ENCODE measurements around the gene FLVCR2.
"Not testable (repeated sequence)": the region's sequence is repeated elsewhere in the genome, so short reads cannot be mapped to it uniquely, and the experiment has no call there.

The FLVCR2 gene

DNA sequence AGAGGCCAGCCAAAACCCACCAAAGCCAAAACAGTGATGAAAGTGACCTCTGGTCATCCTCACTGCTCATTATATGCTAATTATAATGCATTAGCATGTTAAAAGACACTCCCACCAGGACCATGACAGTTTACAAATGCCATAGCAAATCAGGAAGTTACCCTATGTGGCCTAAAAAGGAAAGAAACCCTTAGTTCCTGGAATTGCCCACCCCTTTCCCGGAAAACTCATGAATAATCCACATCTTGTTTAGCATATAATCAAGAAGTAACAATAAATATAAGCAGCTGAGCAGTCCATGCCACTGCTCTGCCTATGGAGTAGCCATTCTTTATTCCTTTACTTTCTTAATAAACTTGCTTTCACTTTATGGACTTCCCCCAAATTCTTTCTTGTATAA, 21.7 kb downstream of the FLVCR2 start:
- not testable (repeated sequence) for DNase-seq

DNA sequence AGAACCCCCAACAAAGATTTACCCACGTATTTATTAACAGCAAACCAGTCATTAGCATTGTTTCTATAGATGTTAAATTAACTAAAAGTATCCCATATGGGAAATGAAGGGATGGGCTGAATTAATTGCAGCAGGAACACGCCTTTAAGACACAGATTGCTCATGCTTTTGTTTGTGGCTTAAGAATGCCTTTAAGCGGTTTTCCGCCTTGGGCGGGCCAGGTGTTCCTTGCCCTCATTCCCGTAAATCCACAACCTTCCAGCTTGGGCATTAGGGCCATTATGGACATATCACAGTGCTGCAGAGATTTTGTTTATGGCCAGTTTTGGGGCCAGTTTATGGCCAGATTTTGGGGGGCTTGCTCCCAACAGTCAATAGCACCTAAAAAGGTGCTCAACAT, 22.6 kb downstream of the FLVCR2 start:
- not testable (repeated sequence) for DNase-seq

DNA sequence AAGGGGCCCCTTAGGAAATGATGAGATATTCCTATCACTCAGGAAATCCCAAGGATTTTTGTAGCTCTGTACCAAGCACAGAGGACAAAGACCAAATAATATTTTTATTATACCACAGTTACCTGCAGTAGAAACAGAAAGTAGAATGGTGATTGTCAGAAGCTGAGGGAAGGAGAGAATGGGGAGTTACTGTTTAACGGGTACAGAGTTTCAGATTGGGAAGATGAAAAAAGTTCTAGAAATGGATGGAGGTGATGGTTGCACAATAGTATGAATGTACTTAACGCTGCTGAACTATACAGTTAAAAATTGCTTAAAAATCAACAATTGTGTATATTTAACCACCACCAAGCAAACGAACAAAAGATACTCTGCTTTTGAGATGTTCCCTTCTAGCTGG, 24.1 kb downstream of the FLVCR2 start:
- no peak for DNase-seq

DNA sequence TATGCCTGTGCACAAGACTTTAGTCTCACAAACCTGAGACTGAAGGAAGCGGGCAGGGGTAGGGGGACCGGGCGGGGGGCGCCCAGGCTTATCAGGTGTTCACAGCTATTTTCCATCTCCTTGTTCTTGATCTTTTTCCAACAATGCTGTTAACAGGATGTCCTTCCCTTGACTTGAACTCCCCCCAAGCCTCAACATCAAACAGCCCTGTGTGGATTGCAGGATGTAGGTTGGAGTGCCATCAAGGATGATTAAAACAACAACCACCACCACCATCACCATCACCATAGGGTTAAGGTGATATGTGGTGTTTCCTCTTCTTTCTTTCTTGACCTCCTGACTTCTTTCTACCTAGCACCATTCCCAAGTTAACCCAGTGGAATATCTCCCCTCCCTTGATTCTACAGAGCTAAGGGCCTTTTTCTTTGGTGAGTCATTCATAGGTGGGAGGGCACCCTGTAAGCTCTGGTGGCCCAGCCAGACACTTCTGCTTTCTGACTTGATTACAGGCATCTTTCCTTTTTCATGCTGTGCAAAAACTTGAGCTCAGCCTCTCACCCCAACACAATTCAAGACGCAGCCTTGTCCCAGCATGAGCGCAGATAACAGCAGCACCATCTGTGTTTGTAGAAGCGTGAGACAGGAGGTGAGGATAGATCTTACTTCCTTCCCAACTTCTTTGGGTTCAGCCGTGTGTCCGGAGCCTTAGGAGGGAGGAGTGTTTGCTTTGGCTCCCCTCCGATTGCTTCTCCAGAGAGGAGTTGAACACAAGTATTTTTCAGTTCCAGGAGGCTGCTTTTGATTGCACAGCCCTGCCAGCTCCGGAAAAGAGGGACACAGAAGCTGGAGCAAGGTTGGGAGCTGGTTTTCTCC, 26.8 kb downstream of the FLVCR2 start:
- no peak for DNase-seq

DNA sequence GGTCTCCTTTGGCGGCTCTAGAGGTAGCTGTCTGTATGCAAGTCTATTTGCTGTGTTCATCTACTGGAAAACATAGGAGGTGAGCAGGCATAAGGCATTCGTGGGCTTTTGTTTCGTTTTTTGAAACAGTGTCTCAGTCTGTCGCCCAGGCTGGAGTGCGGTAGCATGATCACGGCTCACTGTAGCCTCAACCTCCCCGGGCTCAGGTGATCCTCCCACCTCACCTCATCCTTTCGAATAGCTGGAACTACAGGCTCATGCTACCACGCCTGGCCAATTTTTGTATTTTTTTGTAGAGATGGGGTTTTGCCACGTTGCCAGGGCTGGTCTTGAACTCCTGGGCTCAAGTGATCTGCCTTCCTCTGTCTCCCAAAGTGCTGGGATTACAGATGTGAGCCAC, 27.5 kb downstream of the FLVCR2 start:
- DNase-seq = no peak

DNA sequence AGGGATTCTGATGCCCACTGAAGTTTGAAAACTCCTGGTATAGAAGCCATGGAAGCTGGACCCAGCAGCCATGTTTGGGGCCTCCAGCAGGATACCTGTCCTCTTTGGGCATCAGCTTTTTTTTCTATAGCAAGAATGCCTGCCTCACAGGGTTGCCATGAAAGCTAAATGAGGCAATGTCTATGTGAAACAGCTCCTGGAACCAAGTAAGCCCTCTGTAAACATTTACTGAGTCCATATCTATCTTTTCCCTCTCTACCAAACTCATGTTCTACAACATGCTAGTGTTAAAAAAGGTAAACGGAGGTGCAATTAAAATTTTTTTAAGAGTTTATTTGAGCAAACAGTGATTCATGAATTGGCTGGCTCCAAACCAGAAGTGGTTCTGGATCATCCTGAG, 28.6 kb downstream of the FLVCR2 start:
- no peak for DNase-seq

DNA sequence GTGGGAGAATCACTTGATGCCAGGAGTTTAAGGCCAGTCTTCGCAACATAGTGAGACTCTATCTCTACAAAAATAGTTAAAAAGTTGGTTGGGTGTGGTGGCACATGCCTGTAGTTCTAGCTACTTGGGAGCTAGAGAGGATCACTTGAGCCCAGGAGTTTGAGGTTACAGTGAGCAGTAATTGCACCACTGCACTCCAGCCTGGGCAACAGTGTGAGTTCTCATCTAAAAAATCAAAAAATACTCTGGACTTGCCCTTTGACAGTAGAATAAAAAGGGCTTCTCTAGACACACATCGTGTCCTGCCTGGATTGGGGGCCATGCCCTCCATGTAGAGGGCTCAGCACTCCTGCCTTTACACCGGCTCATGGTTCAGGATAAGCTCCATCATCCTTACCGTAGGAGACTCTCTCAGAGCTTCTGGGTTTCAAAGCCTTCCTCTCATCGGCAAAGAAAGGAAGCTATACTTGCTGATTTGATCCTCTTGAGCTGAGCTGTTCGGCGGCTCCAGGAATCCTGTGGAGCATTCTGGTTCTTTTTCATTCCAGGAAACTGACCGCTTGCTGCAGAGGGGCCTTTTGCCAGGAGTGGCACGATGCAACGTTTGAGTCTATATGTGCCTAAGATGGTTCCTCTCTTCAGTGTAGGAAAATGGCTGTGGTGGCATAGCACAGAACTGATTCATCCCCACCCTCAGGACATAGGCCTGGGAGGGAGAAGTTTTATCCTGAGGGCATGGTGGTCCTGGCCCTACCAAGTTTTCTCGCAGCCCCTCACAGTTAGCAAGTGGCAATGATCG, 29.6 kb downstream of the FLVCR2 start:
- no peak for DNase-seq

DNA sequence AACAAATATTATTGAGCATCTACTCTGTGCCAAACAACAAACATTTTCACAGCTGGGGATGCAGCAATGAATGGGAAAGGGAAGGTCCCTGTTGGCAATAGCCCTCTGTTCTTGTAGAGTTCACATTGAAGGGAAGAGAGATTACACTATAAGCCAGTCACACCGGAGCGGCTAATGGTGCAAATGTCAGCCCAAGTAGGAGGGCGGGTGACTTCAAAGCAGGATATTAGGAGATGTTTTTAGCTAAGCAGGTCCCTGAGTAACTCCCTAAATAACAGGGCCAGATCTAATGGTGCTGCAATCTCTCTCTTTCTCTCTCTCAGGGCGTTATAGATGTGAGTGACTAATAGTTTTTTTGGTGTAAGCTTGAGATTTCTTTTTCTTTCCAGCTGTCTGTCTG, 30.7 kb downstream of the FLVCR2 start:
- DNase-seq = no peak

DNA sequence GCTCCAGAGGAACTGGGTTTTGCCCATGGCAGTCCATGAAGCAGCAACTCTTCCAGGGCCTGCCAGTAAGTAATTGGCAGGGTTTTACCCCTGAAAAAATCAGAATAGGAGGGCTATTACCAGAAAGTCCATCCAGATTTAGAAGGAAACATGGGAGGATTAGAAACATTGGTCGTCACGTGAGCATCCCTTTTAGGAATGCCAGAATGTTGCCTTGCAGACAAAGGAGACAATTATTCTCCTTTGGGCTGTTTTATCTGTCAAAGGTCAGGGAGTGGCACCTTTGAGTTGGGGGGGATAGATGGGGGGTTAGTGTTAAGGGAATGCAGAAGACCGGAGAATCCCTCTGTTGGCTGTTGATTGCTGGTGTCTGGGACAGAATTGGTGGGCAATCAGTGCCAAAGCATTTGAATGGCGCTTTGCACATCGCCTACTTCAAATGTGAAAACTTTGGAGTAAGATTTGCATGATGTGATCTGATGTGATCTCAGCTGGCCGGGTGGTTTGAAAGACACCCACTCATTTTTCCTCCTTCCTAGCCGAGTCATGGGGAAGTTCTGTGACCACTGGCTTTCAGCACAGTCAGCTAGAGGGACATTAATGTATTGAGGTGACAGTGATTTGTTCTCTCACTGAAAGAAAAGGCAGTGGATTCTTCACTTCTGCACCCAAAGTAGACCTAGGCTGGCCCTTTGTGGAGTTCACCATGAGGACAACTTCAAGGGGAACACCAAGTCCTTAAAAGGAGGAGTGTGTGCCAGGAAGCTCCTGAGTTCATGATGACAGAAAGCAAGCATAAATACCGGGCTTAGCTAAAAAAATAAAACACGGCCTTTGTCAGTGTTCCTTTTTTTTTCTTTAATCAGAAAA, 31.4 kb downstream of the FLVCR2 start:
- no peak for DNase-seq

DNA sequence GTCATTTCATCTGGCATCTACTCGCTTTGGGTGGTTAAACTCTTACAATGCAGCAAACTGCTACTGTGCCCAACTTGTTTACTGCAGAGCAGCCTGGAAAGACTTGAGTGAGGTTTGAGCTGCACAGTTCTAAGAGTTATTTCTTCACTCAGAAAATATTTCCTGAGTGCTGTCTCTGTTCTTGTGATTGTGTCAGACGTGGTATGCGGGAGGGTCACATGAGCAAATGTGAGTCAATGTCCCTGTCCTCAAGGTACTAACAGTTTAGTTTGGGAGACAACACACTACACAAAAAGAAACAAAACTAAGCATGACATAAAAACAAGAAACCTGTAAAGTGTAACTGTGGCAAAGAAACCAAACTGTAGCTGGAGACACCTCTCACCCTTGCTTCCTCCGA, 32.4 kb downstream of the FLVCR2 start:
- no peak for DNase-seq

DNA sequence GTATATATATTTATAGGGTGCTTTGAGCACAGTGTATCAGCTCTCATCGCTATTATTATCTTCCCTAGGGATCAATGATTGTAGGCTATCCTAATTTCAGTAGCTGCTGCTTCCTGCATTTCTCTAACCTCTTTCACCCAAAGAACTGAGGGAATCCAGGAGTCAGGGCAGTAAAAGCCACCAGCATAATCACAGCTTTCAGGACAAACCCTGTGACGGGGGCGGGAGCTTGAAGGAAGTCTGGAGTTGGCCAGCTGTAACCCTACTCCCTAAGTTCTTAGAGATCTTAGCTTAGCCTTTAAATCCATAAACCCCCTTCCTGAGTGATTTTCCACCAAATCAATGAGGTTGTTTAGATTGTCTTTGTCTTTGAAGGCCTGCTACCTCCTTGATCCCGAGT, 33.7 kb downstream of the FLVCR2 start:
- DNase-seq = no peak

DNA sequence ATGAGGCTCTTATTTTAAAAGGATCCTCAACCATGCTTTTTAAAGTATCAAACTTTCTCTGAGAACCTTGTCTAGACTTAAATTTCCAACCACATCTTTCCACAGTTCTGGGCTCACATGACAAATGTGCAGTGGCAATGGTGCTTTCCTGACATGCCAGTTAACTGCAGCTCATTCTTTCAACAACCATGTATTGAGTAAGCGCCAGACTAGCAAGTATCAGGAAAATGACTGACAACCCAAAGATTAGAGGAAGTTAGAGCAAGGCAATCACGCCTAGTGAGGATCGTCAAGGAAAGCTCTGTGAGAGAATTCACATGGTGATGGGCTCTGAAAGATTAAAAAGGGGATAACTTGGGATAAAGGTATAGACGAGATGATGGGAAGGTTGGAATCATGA, 35.8 kb downstream of the FLVCR2 start:
- no peak for DNase-seq

DNA sequence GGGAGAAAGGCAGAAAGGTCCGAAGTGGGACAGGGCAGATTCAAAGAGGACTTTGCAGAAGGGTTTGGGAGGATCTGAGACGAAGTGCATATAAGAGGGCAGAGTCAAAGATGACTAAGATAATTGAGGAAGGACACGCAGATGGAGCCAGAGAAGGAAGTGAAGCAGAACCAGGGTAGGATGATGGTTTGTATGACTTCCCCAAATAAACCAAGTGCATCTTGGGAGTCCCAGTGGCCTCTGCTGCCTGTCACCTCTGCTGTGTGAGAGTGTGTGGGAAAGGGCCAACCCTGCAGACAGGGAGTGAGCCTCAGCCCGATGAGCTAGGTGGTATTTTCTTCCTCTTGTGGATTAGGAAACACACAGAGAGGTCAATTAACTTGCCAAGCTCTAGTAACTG, 36.8 kb downstream of the FLVCR2 start:
- no peak for DNase-seq

DNA sequence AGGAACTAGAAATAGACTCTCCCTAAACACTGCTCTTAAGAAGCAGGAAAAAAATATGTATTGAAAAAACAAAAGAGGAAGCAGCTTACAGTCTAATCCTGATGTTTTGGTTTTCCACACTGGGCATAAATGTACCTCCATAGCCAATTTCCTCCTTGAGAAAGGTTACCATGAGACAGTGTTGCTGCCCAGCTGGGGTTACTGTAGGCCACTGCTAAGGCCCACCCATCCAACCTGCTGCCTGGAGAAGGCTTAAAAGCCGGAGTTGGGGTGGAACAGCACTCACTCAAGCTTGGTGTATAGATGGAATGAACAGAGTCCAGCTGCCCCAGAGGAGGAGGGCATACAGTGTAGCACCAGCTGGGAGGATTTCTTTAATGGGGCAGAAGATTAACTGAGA, 41.1 kb downstream of the FLVCR2 start:
- no peak for DNase-seq

DNA sequence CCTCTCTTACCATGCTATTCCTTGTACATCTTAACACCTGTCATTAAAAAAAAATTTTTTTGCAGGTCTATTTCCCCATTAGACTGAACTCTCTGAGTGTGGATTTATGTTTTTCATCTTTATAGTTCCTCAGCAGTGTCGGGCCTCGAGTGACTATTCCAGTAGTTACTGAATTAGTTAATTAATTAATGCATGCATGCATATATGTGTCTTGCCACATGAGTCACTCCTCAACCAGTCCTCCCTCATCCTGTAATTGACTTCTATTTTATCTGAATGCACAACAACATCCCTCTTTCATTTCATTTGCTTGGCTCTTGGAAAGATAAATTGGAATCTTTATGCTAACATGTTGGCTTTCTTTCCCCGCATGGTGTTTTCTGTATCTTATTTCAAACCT, 46.6 kb downstream of the FLVCR2 start:
- DNase-seq = no peak

DNA sequence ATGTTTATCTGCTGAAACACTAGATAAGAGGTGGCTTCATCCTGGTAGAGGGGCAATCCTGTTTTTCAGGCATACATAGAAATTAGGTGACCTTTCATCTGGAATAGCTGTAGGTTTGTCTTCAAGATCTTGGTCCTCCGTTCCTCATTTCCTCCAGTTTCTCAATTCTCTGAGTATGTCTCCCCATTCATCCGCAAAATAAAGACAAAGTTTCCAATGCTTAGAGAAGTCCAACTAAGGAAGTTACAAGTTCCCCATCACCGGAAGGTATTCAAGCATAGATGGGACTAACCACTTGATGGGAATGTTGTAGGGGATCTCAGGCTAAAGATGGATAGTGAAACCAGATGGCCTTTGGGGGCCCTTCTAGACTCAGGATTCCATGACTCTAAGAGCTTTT, 48.0 kb downstream of the FLVCR2 start:
- DNase-seq = no peak

DNA sequence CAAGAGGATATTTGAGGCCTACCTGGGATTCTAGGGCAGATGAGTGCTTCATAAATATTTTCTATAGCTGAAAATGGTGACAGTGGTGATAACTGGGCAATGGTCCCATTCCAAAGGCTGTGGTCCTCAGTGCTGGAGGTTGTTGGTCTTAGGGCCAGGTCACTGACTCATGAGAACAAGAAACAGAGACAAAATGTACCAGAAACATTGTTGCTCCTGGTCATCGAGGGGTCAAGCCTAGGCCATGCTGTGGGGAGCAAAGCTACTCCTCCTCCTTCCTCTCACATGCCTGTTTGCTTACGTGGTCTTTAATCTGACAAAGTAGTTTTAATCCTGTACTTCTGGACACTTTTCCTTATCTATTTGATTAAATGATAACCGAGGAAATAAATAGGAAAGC, 48.4 kb downstream of the FLVCR2 start:
- no peak for DNase-seq

DNA sequence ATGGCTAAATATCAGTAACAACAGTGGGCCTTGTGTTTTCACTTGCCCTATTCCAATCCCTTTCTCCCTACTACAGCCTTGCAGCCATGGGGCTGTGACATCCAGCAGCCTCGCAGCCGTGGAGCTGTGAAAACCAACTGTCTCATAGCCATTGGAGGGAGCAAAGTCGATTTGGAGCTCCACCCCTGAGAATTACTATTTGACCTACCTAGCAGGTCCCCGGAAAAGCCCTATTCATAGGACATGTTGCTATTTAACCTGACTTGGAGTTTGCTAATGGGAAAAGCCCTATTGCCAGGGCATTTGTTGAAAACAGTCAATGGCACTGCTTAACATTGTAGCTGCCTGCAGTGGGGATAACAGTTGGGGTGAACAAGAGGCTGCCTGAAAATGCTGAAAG, 49.0 kb downstream of the FLVCR2 start:
- DNase-seq = no peak

DNA sequence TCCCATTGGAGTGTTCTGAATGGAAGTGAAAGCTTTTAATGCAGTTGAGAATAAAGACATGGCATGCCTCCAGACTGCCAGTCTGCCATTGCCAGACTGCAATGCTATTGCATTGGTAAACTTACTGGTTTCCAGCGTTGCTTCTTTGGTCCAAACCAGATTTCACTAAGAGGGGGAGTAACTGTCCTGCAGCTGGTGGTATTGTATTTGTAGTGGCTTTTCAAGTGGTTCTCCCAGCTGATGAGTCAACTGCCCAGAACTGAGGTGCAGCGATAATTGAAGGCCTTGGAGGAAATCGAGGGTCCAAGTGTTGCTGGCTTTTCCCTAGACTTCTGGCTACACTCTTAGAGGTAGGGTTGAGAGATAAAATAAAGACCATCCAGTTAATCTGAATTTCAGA, 50.4 kb downstream of the FLVCR2 start:
- no peak for DNase-seq

DNA sequence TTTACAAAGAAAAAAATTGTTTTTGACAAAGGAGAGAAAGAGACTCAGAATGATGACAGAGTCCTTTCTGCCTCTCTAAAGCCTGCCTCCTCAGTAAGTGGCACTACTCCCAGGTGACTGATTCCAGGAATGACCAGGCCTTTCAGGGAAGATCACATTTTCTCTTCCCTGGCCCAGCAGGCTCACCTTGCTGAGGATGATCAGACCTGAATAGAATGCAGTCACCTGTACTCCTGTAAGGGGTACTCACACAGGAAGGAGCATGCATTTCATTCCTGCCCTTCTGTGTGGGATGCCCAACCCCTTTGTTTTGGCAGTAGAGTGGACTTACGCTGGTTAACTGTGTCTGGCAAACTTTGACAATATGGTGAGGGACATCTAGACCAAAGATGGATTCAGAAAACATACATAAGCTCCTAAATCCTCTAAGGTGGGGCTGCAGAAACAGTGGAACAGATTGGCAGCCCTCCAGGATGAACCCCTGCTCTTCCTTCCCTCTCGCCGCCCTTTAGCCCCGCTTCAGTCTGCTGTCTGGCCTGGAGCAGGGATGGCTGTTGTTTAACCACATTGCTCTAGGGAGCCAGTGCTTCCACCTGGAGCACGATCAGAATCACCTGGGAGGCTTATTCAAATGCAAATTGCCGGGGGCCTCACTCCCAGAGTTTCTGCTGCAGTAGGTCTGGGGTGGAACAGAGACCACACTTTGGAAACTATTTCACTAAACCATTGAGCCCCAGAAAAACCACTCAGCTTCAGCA, 52.5 kb downstream of the FLVCR2 start:
- no peak for DNase-seq

DNA sequence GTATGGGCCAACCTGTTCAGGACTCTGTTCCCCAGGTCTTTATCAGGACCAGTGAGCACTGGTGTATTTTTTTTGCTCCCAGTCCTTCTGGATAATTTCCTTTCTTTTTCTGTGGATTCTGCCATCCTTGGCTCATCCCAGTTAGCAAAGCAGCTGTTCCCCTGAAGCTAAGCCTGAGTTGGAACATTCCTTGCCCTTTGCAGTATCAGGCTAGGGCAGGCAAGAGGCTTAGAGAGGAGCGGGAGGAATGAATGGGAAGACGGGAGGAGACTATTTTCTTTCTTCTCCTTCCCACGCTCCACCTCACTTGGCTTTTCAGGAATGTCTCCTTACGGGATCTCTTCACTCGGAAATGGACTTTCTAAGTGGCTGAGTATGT, 53.0 kb downstream of the FLVCR2 start:
- DNase-seq = no peak

DNA sequence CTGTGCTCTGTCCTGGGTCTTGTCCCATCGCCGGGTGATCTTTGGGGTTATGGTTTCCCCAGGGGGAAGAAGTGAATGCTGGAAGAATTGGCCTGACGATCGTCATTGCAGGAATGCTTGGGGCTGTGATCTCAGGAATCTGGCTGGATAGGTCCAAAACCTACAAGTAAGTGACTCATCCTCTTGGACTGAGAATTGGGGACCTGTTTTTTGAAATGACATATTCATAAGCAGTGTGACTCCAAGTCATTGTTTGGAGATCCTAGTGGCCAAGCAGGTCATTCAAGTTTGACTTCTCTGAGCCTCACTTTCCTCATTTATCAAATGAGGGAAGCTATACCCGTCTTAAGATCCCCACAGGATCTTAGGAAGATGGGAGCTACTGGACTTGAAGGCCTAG, 56.4 kb downstream of the FLVCR2 start:
- no peak for DNase-seq

Measured in effector CD4-positive, alpha-beta T cell (primary cell).